G401.6 (cell line): ENCODE results near the gene NUDT1.
"Not testable (repeated sequence)": the region's sequence is repeated elsewhere in the genome, so short reads cannot be mapped to it uniquely, and the experiment has no call there.

Experiments used
- FAIRE-seq: peaks from 2 replicates; lab custom pipeline; 2012; peaks lifted over from hg19 to GRCh38; lab: Jason Lieb, UNC

NUDT1 gene

DNA sequence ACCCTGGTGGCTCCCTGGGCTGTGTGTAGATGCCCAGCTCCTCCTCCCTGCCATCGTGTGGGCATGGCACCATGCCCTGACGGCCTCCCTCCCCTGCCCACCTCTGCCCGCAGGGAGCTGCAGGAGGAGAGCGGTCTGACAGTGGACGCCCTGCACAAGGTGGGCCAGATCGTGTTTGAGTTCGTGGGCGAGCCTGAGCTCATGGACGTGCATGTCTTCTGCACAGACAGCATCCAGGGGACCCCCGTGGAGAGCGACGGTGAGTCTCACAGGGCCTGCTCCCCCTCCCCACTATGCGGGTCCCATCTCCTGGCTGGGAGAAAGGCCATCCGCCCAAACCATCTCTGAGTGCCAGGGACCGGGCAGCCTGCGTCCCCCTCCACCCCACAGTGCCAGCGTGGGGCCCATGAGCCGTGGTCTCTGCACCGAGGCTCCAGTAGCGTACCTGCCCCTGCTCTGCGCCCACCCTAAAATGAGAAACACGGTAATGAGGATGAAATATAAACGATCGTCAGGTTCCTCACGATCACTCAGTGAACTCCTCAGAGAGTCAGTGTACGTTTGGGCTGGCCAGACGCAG lies 7.8 kb downstream of the NUDT1 start:
- FAIRE-seq: no peak

DNA sequence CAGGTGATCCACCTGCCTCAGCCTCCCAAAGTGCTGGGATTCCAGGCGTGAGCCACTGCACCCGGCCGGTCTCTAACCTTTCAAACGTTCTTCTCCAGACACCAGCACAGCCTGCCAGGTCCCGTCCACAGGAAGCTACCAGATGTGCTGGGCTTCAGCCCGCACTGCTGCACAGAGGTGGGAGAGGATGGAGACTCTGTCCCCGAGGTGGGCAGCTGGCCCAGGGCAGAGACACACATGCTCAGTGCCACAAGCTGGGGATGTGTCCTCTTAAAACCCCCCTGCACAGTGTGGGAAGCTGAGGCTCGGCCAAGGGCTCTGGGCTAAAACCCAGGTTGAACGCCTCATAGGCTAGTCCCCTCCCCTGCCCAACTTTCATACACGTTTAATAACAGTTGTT lies 9.4 kb downstream of the NUDT1 start:
- FAIRE-seq: no peak

DNA sequence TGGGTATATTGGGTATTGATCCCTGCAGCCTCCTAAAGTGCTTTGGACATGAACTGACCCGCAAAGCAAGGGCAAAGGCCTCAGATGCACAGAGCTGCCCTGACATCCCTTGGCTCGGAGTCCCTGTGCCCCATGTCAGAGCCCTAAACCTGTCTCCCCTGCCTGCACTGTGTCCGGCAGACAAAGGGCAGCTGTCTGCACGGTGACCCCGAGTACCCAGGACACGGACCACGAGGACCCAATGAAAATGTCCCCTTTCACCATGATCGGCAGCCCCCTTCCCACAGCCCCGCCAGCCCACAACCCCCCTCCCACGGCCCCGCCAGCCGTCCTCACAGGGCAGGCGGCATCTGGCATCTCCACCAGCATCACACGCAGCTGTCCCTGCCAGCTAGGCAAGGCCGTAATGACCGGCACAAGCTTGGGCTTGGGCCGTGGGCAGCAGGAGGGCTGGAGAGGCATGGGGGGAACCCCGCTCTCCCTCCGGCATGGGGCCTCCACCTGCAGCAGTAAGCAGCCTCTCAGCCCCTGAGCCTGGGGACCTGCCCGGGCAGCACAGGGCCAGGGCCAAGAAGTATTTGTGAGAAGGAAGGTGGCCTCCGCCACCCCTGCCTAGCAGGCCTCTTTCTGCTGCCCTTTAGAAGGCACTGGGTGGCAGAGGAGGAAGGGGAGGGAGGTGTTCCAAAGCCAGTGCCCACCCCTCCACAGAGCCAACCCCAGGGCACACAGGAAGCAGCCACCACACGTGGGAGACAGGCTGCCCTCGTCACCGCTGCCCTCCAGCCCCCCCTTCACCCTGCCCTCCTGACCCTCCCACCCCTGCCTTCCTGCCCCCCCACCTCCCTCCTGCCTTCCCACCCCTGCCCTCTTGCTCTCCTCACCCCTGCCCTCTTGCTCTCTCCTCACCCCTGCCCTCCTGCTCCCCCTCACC lies 10.1 kb downstream of the NUDT1 start:
- FAIRE-seq: no peak

DNA sequence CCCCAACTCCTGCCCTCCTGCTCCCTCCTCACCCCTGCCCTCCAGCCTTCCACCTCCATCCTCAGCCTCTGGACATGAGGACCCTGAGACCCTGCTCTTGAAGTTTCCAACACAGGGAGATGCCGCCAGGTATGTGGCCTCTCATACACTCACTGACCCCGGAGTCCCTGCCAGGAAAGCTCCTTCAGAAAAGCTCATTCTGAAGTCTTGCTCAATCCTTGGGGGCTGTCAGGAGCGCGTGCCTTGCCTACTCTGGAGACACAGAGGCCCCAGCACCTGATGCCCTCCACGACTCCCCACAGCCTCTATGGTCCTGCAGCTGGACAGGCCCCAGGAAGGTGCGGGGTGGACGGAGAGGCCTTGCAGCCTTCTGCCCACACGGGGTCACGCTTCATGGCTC lies 11.0 kb downstream of the NUDT1 start:
- FAIRE-seq: no peak

DNA sequence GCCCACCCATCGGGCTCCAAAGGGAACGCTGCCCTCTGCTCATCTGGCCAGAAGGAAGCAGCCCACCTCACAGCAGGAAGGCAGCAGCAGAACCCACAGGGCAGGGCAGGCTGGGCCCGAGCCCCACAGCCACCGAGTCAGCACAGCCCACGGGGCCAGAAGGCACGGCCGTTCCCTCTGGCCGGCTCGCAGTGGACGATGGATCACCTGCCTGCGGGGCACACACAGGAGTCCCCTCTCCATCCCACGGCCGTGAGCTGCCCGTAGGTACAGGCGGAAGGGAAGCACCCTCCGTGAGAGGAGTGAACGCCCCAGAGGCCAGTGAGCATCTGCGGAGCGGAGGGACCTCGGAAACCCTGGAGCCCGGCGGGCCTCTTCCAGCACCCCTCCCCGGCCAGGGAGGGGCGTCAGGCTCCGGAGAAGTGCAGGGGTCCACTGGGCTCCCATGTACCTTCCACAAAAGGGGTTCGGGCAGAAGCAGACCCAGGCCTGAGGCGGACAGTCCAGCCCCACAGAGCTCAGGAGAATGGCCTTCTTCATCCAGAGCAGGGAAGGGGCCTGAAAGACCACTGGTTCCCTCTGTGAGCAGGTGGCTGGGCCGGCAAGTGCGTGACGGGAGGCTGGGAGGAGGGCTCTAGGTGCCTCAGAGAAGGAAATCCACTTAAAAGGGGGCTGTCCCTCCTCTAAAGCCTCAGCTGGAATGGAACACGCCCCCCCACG lies 11.7 kb downstream of the NUDT1 start:
- no peak for FAIRE-seq

DNA sequence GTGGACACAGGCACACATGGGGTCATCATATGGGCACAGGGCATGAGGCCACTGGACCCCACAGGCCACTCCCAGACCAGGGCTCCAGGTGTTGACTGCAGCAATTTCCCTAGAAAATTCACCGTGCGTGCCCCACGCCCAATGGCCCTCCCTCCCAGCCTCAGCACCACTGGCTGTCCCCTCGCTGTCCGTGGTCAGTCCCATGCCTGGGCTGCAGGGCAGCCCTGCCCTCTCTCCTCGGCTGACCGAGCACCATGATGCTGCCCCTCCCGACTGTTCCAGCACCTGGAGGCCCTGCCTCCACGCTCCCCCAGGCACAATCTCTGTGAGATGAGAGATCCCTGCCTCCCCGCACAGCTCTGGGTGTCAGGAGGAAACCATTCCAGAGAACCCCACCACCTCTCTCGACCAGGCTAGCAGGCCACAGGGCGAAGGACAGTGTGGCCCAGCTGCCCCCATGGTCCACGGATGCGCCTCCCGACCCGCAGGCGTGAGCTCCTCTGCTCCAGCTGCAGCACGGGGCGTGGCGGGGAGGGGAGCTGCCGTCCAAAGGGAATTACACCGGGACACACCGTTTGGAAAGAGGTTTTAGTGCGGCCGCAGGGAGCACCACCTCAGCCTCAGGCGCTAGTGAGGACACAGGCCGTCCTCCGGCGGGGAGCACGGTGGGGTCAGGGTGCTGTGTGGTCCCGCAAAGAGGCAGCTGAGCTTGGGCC lies 12.6 kb downstream of the NUDT1 start:
- FAIRE-seq: no peak

DNA sequence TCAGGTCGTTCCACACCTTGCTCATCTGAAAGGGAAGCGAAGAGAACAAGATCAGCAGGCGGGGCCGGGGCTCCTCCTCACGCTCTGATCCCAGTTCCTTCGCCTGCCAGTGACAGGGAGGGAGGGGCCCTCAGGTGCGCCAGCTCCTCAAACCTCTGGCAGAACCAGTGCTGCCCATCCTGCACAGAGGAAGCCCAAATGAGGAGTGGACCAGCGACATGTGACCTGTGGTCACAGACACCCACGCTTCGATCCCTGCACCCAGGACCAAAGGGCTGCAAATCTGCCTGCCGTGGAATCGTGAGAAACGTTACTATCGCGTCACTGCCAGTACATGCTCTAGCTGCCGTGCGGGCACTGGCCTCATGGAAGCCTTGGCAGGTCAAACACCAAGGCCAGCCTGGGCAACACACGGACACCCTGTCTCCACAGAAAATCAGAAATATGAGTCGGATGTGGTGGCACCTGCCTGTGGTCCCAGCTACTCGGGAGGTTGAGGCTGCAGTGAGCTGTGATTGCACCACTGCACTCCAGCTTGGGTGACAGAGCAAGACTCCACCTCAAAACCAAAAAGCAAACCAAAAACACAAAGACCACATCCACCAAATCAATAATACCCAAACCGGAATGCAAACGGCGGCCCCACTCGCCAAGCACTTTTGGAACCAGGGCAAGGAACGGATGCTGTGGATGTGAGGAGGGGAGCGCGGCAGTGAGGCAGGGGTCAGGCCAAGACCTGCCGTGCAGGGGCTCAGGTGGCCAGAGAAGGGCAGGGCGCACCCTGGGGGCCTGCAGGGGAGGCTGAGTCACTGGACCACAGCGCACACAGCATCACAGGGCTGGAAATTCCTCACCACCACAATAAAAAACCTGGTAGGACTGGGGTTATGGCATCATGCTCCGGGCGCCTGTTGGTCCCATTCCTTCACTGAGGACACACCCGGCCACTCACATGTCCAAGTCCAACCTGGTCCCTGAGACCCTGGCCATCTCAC lies 13.4 kb downstream of the NUDT1 start:
- FAIRE-seq: no peak

DNA sequence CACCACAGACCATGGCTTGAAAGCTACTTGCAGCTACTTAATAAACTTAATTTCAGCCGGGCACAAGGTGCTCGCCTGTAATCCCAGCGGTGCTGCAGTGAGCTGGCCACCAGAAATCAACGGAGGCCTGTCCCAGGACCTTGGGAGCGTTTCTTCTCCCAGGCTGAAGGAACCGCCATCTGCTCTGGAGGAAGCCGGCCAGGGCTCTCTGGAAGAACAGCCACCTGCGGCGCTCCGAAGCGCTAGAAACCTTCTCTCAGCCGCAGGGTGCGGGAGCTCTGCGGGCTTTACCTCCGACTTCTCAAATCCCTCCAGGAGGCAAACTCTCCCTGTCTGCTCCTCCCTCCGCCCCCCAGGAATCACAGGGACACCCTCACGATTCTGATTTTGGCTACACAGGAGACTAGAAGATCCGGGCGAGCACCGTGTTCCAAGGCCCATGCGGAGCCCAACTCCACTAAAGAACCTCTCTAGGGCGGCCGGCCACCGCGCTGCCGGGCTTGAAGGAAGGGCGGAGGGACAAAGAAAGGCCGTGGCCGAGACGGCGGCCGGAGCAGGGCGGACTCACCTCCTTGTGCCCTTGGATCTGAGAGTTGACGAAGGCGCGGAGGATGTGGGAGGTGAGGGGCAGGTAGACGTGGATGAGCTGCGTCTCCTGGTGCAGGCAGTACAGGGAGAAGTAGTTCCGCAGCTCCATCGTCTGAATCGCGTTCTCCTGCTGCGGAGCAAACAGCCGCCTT lies 14.4 kb downstream of the NUDT1 start:
- no peak for FAIRE-seq

DNA sequence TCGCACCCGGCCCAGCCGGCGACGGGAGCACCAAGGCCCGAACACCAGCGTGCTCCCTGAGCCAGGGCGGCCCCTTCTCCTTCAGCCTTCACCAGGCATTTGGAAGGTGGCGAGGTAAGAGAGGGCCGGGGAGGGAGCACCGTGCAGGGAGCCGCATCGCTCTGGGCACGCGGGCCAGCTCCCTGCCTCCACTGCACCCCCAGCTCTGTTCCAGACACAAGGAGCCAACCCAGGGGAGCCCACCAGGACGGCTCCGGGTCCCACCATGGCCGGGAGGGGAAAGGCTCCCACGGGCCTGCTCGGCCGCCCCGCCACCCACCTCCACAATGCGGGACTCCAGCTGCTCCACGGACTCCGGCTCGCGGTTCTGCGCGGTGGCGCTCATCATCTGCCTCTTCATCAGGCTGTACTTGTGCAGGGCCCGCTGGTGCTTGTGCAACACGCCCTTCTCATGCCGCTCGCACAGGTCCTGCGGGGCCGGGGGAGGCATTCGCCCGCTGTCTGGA lies 15.1 kb downstream of the NUDT1 start:
- no peak for FAIRE-seq

DNA sequence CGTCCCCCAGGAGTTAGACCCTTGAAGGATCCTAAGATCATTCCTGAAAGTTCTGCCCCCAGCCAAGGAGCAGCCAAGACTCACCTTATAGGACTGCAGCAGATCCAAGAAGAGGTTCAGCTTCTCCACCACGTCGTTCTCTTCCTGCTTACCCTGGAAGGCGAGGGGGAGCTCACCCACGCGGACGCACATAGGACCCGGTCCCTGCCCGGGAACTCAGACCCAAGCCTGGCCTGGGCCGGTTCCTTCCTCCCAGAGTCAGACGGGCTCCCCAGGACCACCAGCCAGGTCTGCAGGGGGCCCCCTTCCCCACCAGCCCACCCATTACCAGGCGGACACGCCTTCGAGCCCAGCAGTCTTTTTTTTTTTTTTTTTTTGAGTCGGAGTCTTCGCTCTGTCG lies 15.6 kb downstream of the NUDT1 start:
- no peak for FAIRE-seq

DNA sequence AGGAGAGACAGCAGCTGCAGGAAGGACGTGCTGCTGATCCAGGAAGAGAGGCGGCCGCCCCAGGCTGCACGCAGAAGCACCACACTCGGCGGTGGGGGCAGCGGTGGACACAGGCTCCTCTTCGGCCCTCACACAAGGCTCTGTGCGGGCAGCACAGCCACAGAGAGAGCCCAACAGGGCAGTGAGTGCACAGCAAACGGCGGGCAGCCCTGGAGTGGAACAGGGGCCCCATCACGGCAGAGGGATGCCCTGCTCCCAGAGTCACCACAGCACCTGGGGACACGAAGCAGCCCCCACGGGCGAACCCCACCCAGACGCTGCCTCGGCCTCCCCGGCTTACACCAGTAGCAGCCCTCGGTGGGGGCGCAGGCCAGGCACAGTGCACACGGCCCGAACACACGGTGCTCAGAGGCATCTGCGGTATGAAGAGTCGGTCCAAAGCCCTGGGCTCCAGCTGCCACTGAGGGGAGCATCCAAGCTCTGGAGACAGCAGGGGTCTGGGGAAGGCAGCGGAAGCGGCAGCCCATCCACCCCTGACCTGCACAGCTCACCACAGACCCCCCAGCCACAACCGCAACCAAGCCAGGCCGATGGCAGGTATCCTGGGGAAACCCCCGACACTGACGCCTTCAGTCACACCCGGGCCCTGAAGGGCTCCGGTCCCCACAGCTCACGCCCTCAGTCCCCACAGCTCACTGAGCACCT lies 16.8 kb downstream of the NUDT1 start:
- FAIRE-seq: no peak

DNA sequence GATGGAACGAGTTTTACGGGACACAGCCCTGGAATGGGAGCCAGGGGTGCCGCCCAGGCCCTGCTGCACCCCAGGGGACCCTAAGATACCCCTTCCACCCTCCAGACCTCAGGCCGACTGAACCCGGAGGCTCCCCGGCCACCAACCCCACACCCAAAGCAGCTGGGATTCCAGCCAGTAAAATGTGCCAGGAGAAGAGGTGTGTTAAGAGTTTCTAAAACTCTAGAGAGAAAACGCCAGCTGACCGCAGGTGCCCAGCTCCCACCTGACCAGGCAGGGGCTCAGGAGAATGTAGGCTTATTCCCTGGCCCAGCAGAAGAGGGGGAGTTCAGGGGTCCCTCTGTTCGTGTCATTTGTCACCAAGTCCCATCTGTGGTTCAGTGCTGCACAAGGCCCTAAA lies 17.5 kb downstream of the NUDT1 start:
- no peak for FAIRE-seq

DNA sequence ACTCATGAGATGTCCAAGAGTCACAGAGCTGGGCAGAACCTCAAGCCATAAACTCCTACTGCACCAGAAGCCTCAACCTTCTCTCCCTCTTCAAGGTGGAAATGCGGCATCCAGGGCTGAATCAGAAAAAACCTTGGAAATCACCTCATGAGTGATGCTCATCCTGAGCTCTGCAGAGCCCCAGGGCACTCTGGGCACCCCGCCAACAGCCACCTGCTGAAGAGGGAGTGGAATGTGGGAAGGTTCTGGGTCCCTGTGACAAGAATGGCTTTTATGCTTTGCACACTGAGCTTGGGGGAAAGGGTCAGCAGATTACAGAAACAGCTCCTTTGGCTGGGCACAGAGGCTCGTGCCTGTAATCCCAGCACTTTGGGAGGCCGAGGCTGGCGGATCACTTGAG lies 18.8 kb downstream of the NUDT1 start:
- FAIRE-seq: no peak

DNA sequence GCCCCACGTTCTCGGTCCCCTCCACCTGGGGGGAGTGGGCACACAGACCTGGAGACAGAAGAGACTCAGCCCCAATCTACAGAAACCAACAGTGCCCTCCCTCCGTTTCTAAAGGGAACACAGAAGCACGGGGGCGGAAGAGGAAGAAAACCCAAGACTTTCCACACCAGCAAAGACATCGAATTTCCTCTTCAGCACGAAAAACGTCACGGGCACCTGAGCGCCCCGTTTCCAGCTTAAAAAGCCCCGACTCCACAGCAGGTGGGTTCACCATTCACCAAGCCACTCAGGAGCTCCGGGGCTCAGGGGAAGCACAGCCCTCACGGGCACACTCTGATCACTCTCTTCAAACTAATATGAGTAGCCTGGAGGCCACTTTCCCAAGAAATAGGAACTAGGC lies 19.6 kb downstream of the NUDT1 start:
- no peak for FAIRE-seq

DNA sequence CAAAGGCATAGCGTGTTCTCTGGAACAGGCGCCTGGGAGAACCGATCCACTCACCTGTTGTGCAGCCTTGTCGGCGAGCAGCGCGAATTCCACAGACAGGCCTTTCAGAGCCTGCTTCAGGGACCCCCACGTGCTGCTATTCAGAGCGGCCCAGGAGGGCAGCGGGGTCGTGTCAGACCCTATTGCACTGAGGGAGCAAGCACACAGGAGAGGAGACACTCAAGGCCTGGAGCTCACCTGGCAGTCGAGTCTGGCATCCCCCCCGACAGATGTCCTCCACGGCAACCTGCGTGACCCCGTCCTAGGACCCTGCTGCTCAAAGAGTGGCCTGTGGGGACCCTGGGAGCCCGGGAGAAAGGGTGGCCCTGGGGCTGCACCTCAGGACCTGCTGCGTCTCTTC lies 21.1 kb downstream of the NUDT1 start:
- FAIRE-seq: no peak

DNA sequence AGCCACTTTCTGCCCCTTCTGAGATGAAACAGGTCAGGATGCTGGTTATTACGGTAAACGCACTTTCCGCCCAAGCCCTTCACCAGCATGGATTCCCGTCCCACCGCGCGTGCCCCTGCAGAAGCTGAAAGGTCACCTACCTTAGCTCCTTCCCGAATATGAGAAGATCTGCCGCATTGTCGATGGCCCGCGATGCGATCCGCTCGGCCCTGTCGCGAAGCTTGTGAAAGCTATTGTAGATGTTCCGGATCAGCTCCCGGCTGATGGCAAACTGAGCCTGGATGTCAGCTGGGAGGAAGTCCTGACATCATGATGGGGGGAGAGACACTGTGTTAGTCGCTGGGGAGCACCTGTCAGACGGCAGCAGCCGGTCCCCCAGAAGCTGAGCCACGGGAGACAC lies 22.1 kb downstream of the NUDT1 start:
- FAIRE-seq: no peak

DNA sequence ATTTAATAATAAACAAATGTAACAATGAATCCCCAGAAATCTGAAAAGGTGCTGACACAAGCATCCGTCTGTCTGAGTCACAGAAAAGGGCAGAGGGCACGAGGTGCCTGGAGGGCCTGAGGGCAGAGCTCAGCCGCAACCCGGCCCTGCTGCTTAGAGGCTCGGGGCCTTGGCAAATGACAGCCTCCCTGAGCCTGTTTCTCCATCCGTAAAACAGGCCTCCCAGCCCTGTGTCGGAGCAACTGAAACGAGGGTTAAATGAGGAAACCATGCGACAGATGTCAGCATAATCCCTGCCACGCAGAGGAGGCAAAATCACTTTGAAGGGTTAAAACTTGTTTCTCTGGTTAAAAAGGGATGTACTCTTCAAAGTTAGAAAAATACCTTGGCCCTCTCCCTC lies 24.9 kb downstream of the NUDT1 start:
- no peak for FAIRE-seq

DNA sequence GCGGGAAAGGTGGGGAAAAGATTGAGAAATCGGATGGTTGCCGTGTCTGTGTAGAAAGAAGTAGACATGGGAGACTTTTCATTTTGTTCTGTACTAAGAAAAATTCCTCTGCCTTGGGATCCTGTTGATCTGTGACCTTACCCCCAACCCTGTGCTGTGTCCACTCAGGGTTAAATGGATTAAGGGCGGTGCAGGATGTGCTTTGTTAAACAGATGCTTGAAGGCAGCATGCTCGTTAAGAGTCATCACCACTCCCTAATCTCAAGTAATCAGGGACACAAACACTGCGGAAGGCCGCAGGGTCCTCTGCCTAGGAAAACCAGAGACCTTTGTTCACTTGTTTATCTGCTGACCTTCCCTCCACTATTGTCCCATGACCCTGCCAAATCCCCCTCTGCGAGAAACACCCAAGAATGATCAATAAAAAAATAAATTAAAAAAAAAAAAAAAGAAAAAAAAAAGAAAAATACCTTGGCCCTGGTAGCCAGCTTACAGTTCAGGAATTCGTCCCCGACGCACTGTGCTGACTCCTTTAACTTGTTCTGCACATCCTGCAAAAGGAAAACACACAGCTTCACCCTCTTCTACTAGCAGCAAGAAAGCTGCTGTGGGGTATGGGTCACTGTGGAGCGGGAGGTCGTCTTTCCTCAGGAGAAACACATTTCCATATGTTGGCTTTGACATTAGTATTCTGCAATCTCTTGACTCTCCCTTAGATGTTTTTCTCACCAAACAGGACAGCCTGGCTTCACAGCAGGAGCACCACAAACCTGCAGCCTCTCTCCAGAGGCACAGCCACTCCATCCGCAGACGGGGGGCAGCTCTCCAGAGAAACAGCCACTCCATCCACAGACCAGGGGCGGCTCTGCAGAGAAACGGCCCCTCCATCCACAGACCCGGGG lies 27.3 kb downstream of the NUDT1 start:
- FAIRE-seq: not testable (repeated sequence)

DNA sequence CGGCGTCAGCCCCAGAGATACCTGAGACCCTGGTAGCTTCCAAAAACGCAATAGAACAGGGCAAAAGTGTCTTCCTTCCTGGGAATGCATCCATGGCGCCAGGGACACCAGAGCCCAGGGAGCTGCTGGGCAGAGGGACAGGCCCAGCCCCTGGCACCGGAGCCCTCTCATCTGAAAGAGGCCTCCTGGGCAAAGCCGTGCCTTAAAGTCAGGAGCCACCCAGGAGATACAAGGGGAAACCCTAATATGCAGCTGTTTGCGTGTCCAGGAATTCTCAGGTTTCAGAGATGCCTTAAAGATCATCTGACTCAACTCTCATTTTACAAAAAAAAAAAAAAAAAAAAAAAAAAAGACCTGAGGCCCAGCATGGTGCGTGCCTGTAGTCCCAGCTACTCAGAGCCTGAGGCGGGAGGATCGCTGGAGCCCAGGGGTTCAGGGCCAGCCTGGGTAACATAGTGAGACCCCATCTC lies 28.0 kb downstream of the NUDT1 start:
- FAIRE-seq: no peak
